SK-N-SH (cell line): ENCODE data around the gene PPP1R3G. TPM values are rescaled to one million over a fixed set of nuclear protein-coding genes. Genes with fewer than 3 reads are reported as not detected.
A peak's percentile ranks its signal among the peaks of the same experiment; 100 is the strongest.

Experiments used
- CTCF ChIA-PET: fragments of 300-600, 350-600 bp; formaldehyde crosslinking; extraction: SDS; loops from one replicate; lab custom pipeline; 2021; lab: Yijun Ruan, JAX
- POLR2A ChIA-PET: fragments of 350-600 bp; sonication (Branson Sonifier 250); formaldehyde crosslinking; extraction: SDS; loops from one replicate; lab custom pipeline; 2020; ENCODE audit warnings: antibody characterized with exemption, inconsistent platforms; lab: Yijun Ruan, JAX
- DNase-seq: peaks from one replicate; pipeline ENCODE4 v3.0.0; 2012
- H2AFZ ChIP-seq: fragments of 200-600 bp; sonication (generic); 2 replicates; pipeline ENCODE4 v1.8.1; 2016; ENCODE audit warnings: antibody characterized with exemption, mild to moderate bottlenecking, low read depth
- H3F3A ChIP-seq: fragments of 200-600 bp; sonication (generic); replicated peaks from 2 replicates; pipeline ENCODE3; 2016; ENCODE audit warnings: antibody characterized with exemption, mild to moderate bottlenecking; ENCODE audit not compliant: insufficient read depth
- H3K27ac ChIP-seq, 2 experiments: fragments of 200-500 bp in 1 of 2; fragments of 200-600 bp in 1 of 2; sonication (Bioruptor generic) in 1 of 2; sonication (generic), shearing (Covaris generic) in 1 of 2; 2 replicates each; pipeline versions ENCODE4 v1.5.1 to v1.6.1; 2014 to 2016; ENCODE audit warnings: low read depth in 2 of 2, inconsistent platforms in 1 of 2, low read length in 1 of 2, mild to moderate bottlenecking in 1 of 2, mixed read lengths in 1 of 2
- H3K27me3 ChIP-seq: fragments of 200-600 bp; sonication (generic), shearing (Covaris generic); 2 replicates; pipeline ENCODE4 v1.6.1; 2016; ENCODE audit warnings: mixed run types; ENCODE audit not compliant: insufficient read depth
- H3K36me3 ChIP-seq, 2 experiments: fragments of 200-500 bp in 1 of 2; fragments of 200-600 bp in 1 of 2; sonication (Bioruptor generic) in 1 of 2; sonication (generic) in 1 of 2; replicated peaks in 1 of 2; 2 replicates each; pipeline versions ENCODE3 to v1.5.1; 2014 to 2016; ENCODE audit warnings: low read length in 1 of 2, mild to moderate bottlenecking in 1 of 2; ENCODE audit not compliant: insufficient read depth in 2 of 2, control insufficient read depth in 1 of 2
- H3K4me1 ChIP-seq, 2 experiments: fragments of 200-500 bp in 1 of 2; fragments of 200-600 bp in 1 of 2; sonication (Bioruptor generic) in 1 of 2; sonication (generic), shearing (Covaris generic) in 1 of 2; 2 replicates each; pipeline versions ENCODE4 v1.5.1 to v1.6.1; 2014 to 2016; ENCODE audit warnings: low read depth in 1 of 2, low read length in 1 of 2, mixed run types in 1 of 2; ENCODE audit not compliant: insufficient read depth in 2 of 2, control insufficient read depth in 1 of 2
- H3K4me2 ChIP-seq: fragments of 200-600 bp; sonication (generic), shearing (Covaris generic); 2 replicates; pipeline ENCODE4 v1.6.1; 2017; ENCODE audit warnings: mixed run types
- H3K4me3 ChIP-seq, 2 experiments: fragments of 200-500 bp in 1 of 2; fragments of 200-600 bp in 1 of 2; sonication (Bioruptor generic) in 1 of 2; sonication (generic), shearing (Covaris generic) in 1 of 2; 2 replicates each; pipeline versions ENCODE4 v1.5.1 to v1.8.1; 2014 to 2016; ENCODE audit warnings: low read depth in 2 of 2, inconsistent platforms in 1 of 2, low read length in 1 of 2, mild to moderate bottlenecking in 1 of 2, mixed read lengths in 1 of 2, moderate library complexity in 1 of 2
- H3K79me2 ChIP-seq: fragments of 200-600 bp; sonication (generic); 2 replicates; pipeline ENCODE4 v1.8.1; 2017; ENCODE audit warnings: mild to moderate bottlenecking; ENCODE audit not compliant: insufficient read depth
- H3K9ac ChIP-seq: fragments of 200-600 bp; sonication (generic); 2 replicates; pipeline ENCODE4 v1.6.1; 2017; ENCODE audit warnings: mixed run types
- H3K9me2 ChIP-seq: fragments of 200-600 bp; sonication (generic); 2 replicates; pipeline ENCODE4 v1.6.1; 2017; ENCODE audit warnings: mixed run types
- H3K9me3 ChIP-seq: fragments of 200-600 bp; sonication (generic); 2 replicates; pipeline ENCODE4 v1.6.1; 2017; ENCODE audit warnings: mixed run types, mild to moderate bottlenecking, moderate library complexity
- H4K20me1 ChIP-seq: fragments of 200-600 bp; sonication (generic); 2 replicates; pipeline ENCODE4 v1.6.1; 2017; ENCODE audit warnings: mild to moderate bottlenecking, mixed run types; ENCODE audit not compliant: insufficient read depth
- EZH2phosphoT487 ChIP-seq: fragments of 200-600 bp; sonication (generic); IDR thresholded peaks from 2 replicates; pipeline ENCODE4 v1.6.1; 2017; ENCODE audit warnings: low read depth, mixed run types, mild to moderate bottlenecking, antibody characterized with exemption, moderate library complexity, borderline replicate concordance
- FOSL2 ChIP-seq: IDR thresholded peaks from 2 replicates; pipeline ENCODE4 v1.4.0; 2012; ENCODE audit warnings: low read depth, mild to moderate bottlenecking, moderate library complexity, borderline replicate concordance
- FOXJ3 ChIP-seq: sonication (generic); formaldehyde crosslinking; IDR thresholded peaks from 2 replicates; pipeline ENCODE4 v1.5.1; 2020; ENCODE audit warnings: mild to moderate bottlenecking, missing genetic modification reagents
- GABPA ChIP-seq: IDR thresholded peaks from 2 replicates; pipeline ENCODE4 v1.4.0; 2012; ENCODE audit warnings: low read depth, mild to moderate bottlenecking
- JUND ChIP-seq: IDR thresholded peaks from 2 replicates; pipeline ENCODE4 v1.4.0; 2012
- MAX ChIP-seq: IDR thresholded peaks from 2 replicates; pipeline ENCODE4 v1.4.0; 2012; ENCODE audit warnings: low read depth
- NFIC ChIP-seq: IDR thresholded peaks from 2 replicates; pipeline ENCODE4 v1.4.0; 2012; ENCODE audit warnings: borderline replicate concordance
- NRF1 ChIP-seq: IDR thresholded peaks from 2 replicates; pipeline ENCODE4 v1.6.1; 2012; ENCODE audit warnings: low read depth, mild to moderate bottlenecking, low read length
- POLR2AphosphoS5 ChIP-seq: IDR thresholded peaks from 2 replicates; pipeline ENCODE4 v1.6.1; 2012; ENCODE audit warnings: low read depth, low read length
- RCOR1 ChIP-seq: fragments of 150-350 bp; IDR thresholded peaks from 2 replicates; pipeline ENCODE4 v1.6.1; 2017; ENCODE audit warnings: antibody characterized with exemption, low read length
- RFX5 ChIP-seq: IDR thresholded peaks from 2 replicates; pipeline ENCODE4 v1.6.1; 2012; ENCODE audit warnings: mild to moderate bottlenecking, improper control_type of control experiment, low read length
- RXRA ChIP-seq: IDR thresholded peaks from 2 replicates; pipeline ENCODE4 v1.4.0; 2012; ENCODE audit warnings: low read depth, mild to moderate bottlenecking, borderline replicate concordance
- SIN3A ChIP-seq: IDR thresholded peaks from 2 replicates; pipeline ENCODE4 v1.6.1; 2012; ENCODE audit warnings: low read depth, mild to moderate bottlenecking, low read length, moderate library complexity, borderline replicate concordance
- TAF1 ChIP-seq: IDR thresholded peaks from 2 replicates; pipeline ENCODE4 v1.6.1; 2012; ENCODE audit warnings: low read depth, mild to moderate bottlenecking, low read length, moderate library complexity, borderline replicate concordance
- USF2 ChIP-seq: fragments of 150-350 bp; IDR thresholded peaks from 2 replicates; pipeline ENCODE4 v1.6.1; 2017; ENCODE audit warnings: antibody characterized with exemption, low read length, low read depth, borderline replicate concordance
- YY1 ChIP-seq: IDR thresholded peaks from 2 replicates; pipeline ENCODE4 v1.4.0; 2012; ENCODE audit warnings: low read depth, mild to moderate bottlenecking
- ZBTB33 ChIP-seq: IDR thresholded peaks from 2 replicates; pipeline ENCODE4 v1.4.0; 2012; ENCODE audit warnings: low read depth, borderline replicate concordance
- WGBS: methylation state at CpG from one replicate; pipeline ENCODE4 v1.1.6; 2017; ENCODE audit warnings: low lambda C conversion rate; 5-methylcytosine and 5-hydroxymethylcytosine counted together
- polyA plus RNA-seq, 3 experiments: library from polyadenylated mRNA; depleted of rRNA; stranded (reverse); fragments of >200 nt; gene quantifications; 2 replicates each; pipeline ENCODE4 v1.2.3, GENCODE V29; 2012

Gene PPP1R3G
- polyA plus RNA-seq, 1 of the 3 experiments (the other 2 are of a cell fraction): 0.10 TPM

GRCh38 chr6:5083307-5083583 is 1.9 kb upstream of the PPP1R3G start:
- POLR2A ChIA-PET: no interaction called here
- Histone ChIP-seq H3K9me3 (no peaks in the 10 kb centered on the region), H3K9ac (no peak overlapping the region), H3K27ac (no peak overlapping the region), H3K79me2 (no peaks in the 10 kb centered on the region), H3K4me1 (peaks cover 0 to 8% of the 10 kb centered on the region in 2 experiments; a peak in 1 of 4 replicates), H3K36me3 (no peaks in the 10 kb centered on the region), H3K4me2 (no peak overlapping the region), H3K27me3 (no peaks in the 10 kb centered on the region), H4K20me1 (no peaks in the 10 kb centered on the region), H3F3A (no peaks in the 10 kb centered on the region), H3K9me2 (no peaks in the 10 kb centered on the region), H3K4me3 (no peak overlapping the region), H2AFZ (no peak overlapping the region)
- TF ChIP-seq TAF1: no peak
- TF ChIP-seq MAX: no peak
- TF ChIP-seq EZH2phosphoT487: no peak
- 47% methylated on average over 4 of the region's 4 CpGs for WGBS
- CTCF ChIA-PET: interaction anchor here (1.0 to 1.4 kb wide), 2 partner anchors 60 to 388 kb away, joined by 3 read pairs; no protein-coding TSS in a partner anchor
- DNase-seq: no peak

- POLR2A ChIA-PET: no interaction called here
- peak overlapping the region in 1 of 2 experiments; percentile 52; a peak in 2 of 4 replicates for H3K4me3 ChIP-seq
These were observed 1.3 kb upstream of the PPP1R3G start for GRCh38 chr6:5083813-5084359.

GRCh38 chr6:5084360-5084780 is 771 bp upstream of the PPP1R3G start:
- POLR2A ChIA-PET: no interaction called here
- Histone ChIP-seq H3K79me2 (no peaks in the 10 kb centered on the region), H3K36me3 (no peaks in the 10 kb centered on the region), H3K27me3 (no peaks in the 10 kb centered on the region), H3K4me2 (peak overlapping the region; percentile 92), H3K9me2 (no peaks in the 10 kb centered on the region), H3K9ac (peak overlapping the region; percentile 39), H4K20me1 (no peaks in the 10 kb centered on the region), H2AFZ (peak overlapping the region; percentile 83; the same call in 1 of the 2 replicates), H3F3A (no peaks in the 10 kb centered on the region), H3K4me1 (peaks cover 0 to 8% of the 10 kb centered on the region in 2 experiments; a peak in 1 of 4 replicates), H3K4me3 (peak overlapping the region; percentile 52 to 69), H3K27ac (no peak overlapping the region), H3K9me3 (no peaks in the 10 kb centered on the region)
- DNase-seq: peak; percentile 72
- WGBS: no CpG with 5 or more reads among the region's 57 CpGs
- CTCF ChIA-PET: no interaction called here
- TF ChIP-seq POLR2AphosphoS5: no peak
- no peak for TF ChIP-seq GABPA
- no peak for TF ChIP-seq RXRA
- TF ChIP-seq FOSL2: no peak
- no peak for TF ChIP-seq SIN3A
- TF ChIP-seq ZBTB33: no peak
- TF ChIP-seq NFIC: no peak
- TF ChIP-seq JUND: no peak
- TF ChIP-seq USF2: no peak
- no peak for TF ChIP-seq RCOR1
- no peak for TF ChIP-seq FOXJ3 (CRISPR knock-in tag)
- no peak for TF ChIP-seq YY1

More at GRCh38 chr6:5083813-5084359, 1.3 kb upstream of the PPP1R3G start:
- H3K9ac ChIP-seq: no peak overlapping the region
- no peaks in the 10 kb centered on the region for H3K79me2 ChIP-seq
- CTCF ChIA-PET: interaction anchor here (1.0 kb wide), 1 partner anchor 59 kb away, joined by 3 read pairs; no protein-coding TSS in a partner anchor
- H3K4me2 ChIP-seq: no peak overlapping the region
- H3K27ac ChIP-seq: no peak overlapping the region
- no peaks in the 10 kb centered on the region for H3K9me2 ChIP-seq
- TF ChIP-seq FOSL2 (no peak), NFIC (no peak), NRF1 (no peak), YY1 (no peak), EZH2phosphoT487 (no peak), RFX5 (no peak)
- H3K4me1 ChIP-seq: peaks cover 0 to 8% of the 10 kb centered on the region in 2 experiments; a peak in 1 of 4 replicates
- DNase-seq: no peak
- no peaks in the 10 kb centered on the region for H3K9me3 ChIP-seq
- H3F3A ChIP-seq: no peaks in the 10 kb centered on the region
- 70% methylated on average over 8 of the region's 18 CpGs for WGBS
- H3K27me3 ChIP-seq: no peaks in the 10 kb centered on the region
- no peak overlapping the region for H2AFZ ChIP-seq
- H4K20me1 ChIP-seq: no peaks in the 10 kb centered on the region
- H3K36me3 ChIP-seq: no peaks in the 10 kb centered on the region
